Hepatocyte (in vitro differentiated cells): ENCODE results near the gene ACVR1. TPM values are rescaled to one million over a fixed set of nuclear protein-coding genes. Genes with fewer than 3 reads are reported as not detected.
A peak's percentile ranks its signal among the peaks of the same experiment; 100 is the strongest.

Experiments used
- DNase-seq: peaks from one replicate; pipeline ENCODE4 v3.0.0-alpha.2; 2016; ENCODE audit warnings: low spot score
- H2AFZ ChIP-seq: fragments of 200-600 bp; sonication (generic); 2 replicates; pipeline ENCODE4 v1.6.0; 2016; ENCODE audit warnings: antibody characterized with exemption, mild to moderate bottlenecking
- H3K27ac ChIP-seq: fragments of 200-600 bp; sonication (generic); 2 replicates; pipeline ENCODE4 v1.5.1; 2016; ENCODE audit warnings: mild to moderate bottlenecking
- H3K27me3 ChIP-seq: fragments of 200-600 bp; sonication (generic); 2 replicates; pipeline ENCODE4 v1.6.1; 2016
- H3K36me3 ChIP-seq: fragments of 200-600 bp; sonication (generic); replicated peaks from 2 replicates; pipeline ENCODE4 v1.5.1; 2016; ENCODE audit warnings: low read depth; ENCODE audit not compliant: insufficient read depth
- H3K4me1 ChIP-seq: fragments of 200-600 bp; sonication (generic); 2 replicates; pipeline ENCODE4 v1.5.1; 2016; ENCODE audit warnings: mild to moderate bottlenecking, moderate library complexity; ENCODE audit not compliant: insufficient read depth
- H3K4me2 ChIP-seq: fragments of 200-600 bp; sonication (generic); 2 replicates; pipeline ENCODE4 v1.6.0; 2016
- H3K4me3 ChIP-seq: fragments of 200-600 bp; sonication (generic); 2 replicates; pipeline ENCODE4 v1.5.1; 2016; ENCODE audit warnings: mild to moderate bottlenecking
- H3K79me2 ChIP-seq: fragments of 200-600 bp; sonication (generic); 2 replicates; pipeline ENCODE4 v1.6.0; 2017; ENCODE audit warnings: mild to moderate bottlenecking
- H3K9me2 ChIP-seq: fragments of 200-600 bp; sonication (generic); replicated peaks from 2 replicates; pipeline ENCODE4 v1.6.0; 2017; ENCODE audit warnings: mild to moderate bottlenecking; ENCODE audit not compliant: insufficient read depth
- H3K9me3 ChIP-seq: fragments of 200-600 bp; sonication (generic); 2 replicates; pipeline ENCODE4 v1.5.1; 2016; ENCODE audit warnings: low read depth, mild to moderate bottlenecking
- H4K20me1 ChIP-seq: fragments of 200-600 bp; sonication (generic); 2 replicates; pipeline ENCODE4 v1.6.0; 2016; ENCODE audit warnings: mild to moderate bottlenecking; ENCODE audit not compliant: insufficient read depth, poor library complexity, severe bottlenecking
- EZH2 ChIP-seq: fragments of 200-600 bp; sonication (generic); IDR thresholded peaks from 2 replicates; pipeline ENCODE4 v1.6.1; 2016; ENCODE audit warnings: antibody characterized with exemption, mild to moderate bottlenecking, borderline replicate concordance
- EZH2phosphoT487 ChIP-seq: fragments of 200-600 bp; sonication (generic); IDR thresholded peaks from one replicate; pipeline ENCODE4 v1.6.1; 2018; ENCODE audit warnings: antibody characterized with exemption, mild to moderate bottlenecking, low read depth, moderate library complexity; ENCODE audit not compliant: unreplicated experiment, severe bottlenecking
- WGBS: methylation state at CpG from one replicate; pipeline ENCODE4 v1.1.6; 2016; ENCODE audit warnings: low lambda C conversion rate; ENCODE audit errors: missing lambda C conversion rate; 5-methylcytosine and 5-hydroxymethylcytosine counted together
- polyA plus RNA-seq: library from polyadenylated mRNA; unstranded; fragments of >200 nt; fragmentation: Nextera tagmentation; extraction: Ambion mirVana; gene quantifications from 2 replicates; pipeline ENCODE4 v1.2.1, GENCODE V29; 2016
- total RNA-seq: library from RNA; depleted of rRNA; stranded (reverse); fragments of >200 nt; gene quantifications from 2 replicates; pipeline ENCODE4 v1.2.3, GENCODE V29; 2014
- TF ChIP-seq, protein P1 (sequence below): fragments of 200-600 bp; sonication (generic); IDR thresholded peaks from 2 replicates; pipeline ENCODE4 v1.5.1; 2016; ENCODE audit warnings: antibody characterized with exemption, mild to moderate bottlenecking; ENCODE audit not compliant: poor library complexity

ACVR1 gene
- total and polyA plus RNA-seq, 2 experiments from 2014 or later = 19.6 to 20.1 TPM

DNA sequence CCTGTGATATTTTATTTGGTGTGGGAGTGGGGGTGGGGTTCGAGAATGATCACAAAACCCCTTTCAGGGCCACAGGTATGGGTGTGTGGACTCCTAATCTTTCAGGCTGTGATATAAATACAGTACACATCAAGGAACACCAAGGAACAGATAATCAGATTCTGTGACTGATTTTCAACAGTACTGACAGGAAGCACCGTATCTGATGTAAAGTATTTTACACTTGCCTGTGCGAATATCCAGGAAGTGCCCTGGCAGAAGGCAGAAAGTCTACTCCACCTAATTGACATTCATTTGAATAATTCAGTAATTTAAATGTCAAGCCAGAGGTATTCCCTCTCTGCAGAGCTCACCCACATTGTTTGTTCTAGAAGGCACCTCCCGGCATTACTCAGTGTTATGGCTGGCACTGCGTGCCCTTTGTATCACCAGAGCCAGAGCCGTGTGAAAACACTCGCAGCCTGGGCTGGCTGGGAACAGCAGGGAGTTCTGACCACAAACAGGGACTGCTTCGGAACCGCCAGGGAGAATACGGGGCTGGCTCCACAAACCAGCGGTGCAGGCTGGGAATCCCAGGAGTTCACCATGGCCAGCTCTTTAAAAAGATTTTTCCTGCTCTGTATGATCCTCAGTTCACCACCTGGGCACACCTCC lies 91.8 kb downstream of the ACVR1 start:
- TF ChIP-seq EZH2phosphoT487 (no peak), EZH2 (no peak)
- TF ChIP-seq, protein P1, sequence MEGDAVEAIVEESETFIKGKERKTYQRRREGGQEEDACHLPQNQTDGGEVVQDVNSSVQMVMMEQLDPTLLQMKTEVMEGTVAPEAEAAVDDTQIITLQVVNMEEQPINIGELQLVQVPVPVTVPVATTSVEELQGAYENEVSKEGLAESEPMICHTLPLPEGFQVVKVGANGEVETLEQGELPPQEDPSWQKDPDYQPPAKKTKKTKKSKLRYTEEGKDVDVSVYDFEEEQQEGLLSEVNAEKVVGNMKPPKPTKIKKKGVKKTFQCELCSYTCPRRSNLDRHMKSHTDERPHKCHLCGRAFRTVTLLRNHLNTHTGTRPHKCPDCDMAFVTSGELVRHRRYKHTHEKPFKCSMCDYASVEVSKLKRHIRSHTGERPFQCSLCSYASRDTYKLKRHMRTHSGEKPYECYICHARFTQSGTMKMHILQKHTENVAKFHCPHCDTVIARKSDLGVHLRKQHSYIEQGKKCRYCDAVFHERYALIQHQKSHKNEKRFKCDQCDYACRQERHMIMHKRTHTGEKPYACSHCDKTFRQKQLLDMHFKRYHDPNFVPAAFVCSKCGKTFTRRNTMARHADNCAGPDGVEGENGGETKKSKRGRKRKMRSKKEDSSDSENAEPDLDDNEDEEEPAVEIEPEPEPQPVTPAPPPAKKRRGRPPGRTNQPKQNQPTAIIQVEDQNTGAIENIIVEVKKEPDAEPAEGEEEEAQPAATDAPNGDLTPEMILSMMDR = no peak
- no peaks in the 10 kb centered on the region for H3K9me2 ChIP-seq
- H3K4me1 ChIP-seq = peaks cover 38% of the 10 kb centered on the region
- no peaks in the 10 kb centered on the region for H3K27me3 ChIP-seq
- no peaks in the 10 kb centered on the region for H3K36me3 ChIP-seq
- no peak overlapping the region for H2AFZ ChIP-seq
- H3K79me2 ChIP-seq = peaks cover 4% of the 10 kb centered on the region
- peak overlapping the region; percentile 57 for H3K4me2 ChIP-seq
- no peaks in the 10 kb centered on the region for H4K20me1 ChIP-seq
- 72% methylated on average over 11 of the region's 11 CpGs for WGBS
- peak overlapping the region; percentile 48 for H3K27ac ChIP-seq
- no peak overlapping the region for H3K4me3 ChIP-seq
- DNase-seq = peak; percentile 31
- no peaks in the 10 kb centered on the region for H3K9me3 ChIP-seq

DNA sequence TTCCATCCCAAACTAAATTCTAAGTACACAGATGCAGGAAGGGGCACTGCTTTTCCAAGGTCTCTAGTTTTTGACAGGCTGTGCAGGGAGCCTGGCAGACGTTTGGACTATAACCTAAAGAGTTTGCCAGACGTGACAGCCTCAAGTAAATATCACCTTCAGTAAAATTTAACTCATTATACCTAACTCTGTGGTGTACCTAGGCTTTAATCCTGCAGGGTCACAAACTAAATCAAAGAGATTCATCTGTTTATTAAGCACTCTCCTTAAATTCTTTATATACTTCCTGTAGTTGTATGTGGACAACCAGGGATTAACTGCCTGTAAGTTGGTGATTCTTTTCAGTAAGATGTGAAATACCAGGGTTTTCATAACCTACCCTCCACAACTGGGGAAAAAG lies 92.9 kb downstream of the ACVR1 start:
- Histone ChIP-seq H3K36me3 (no peaks in the 10 kb centered on the region), H3K4me2 (peak overlapping the region; percentile 57), H3K4me3 (no peak overlapping the region), H3K9me3 (no peaks in the 10 kb centered on the region), H3K79me2 (peaks cover 1% of the 10 kb centered on the region), H3K27ac (peak overlapping the region; percentile 5), H3K27me3 (no peaks in the 10 kb centered on the region), H4K20me1 (no peaks in the 10 kb centered on the region), H3K4me1 (peaks cover 38% of the 10 kb centered on the region), H2AFZ (no peak overlapping the region), H3K9me2 (no peaks in the 10 kb centered on the region)
- WGBS = 30% methylated on average over 2 of the region's 2 CpGs
- no peak for DNase-seq
- TF ChIP-seq, protein P1 = no peak
- no peak for TF ChIP-seq EZH2phosphoT487
- TF ChIP-seq EZH2 = no peak

DNA sequence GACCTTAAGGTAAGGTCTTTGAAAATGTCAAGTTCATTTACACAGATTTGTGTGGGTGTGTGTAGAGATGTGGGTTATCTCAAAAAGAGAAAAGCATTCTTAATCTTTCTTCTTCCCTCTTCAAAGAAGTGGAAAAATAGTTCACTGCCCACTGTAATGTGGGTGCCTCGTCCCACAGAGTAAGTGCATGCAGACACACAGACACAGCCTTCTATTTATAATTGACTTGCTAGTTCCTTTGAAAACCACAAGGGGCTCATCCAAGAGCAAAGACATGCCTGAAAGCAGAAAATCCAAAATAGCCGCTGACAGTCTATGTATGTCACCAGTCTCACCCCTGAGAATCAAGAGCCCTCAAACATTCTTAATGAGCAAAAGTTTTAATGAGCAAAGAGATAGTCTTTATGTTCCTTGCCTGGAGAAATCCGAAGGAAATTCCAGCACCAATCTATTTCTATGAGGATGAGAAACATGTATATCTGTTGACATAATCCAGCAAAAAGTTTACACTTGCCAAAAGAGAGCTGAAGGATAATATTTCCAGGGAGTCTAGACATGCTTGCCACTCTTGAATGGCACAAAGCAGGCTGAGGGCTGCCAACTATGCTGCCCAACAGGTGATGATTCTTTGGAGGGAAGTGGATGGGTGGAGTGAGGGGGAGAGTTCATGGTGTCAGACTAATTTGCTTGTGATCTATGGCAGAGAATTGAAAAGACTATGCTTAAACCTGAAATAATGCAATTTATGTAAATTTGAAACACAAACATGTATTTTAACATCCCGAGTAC lies 93.9 kb downstream of the ACVR1 start:
- Histone ChIP-seq H3K9me3 (no peaks in the 10 kb centered on the region), H3K4me1 (peaks cover 38% of the 10 kb centered on the region), H3K36me3 (no peaks in the 10 kb centered on the region), H3K27me3 (no peaks in the 10 kb centered on the region), H3K4me3 (no peak overlapping the region), H3K4me2 (peak overlapping the region; percentile 57), H4K20me1 (no peaks in the 10 kb centered on the region), H3K27ac (no peak overlapping the region), H3K79me2 (no peaks in the 10 kb centered on the region), H2AFZ (no peak overlapping the region), H3K9me2 (no peaks in the 10 kb centered on the region)
- 73% methylated on average over 4 of the region's 4 CpGs for WGBS
- no peak for DNase-seq
- TF ChIP-seq, protein P1 = peak; percentile 32
- no peak for TF ChIP-seq EZH2
